T-helper 1 cell (primary cell): ENCODE data around the gene RRP15.

Source experiments
- DNase-seq, 5 donors: peaks; one replicate each; pipeline ENCODE4 v3.0.0-alpha.2; 2012 to 2020

The RRP15 gene

GRCh38 chr1:218363141-218363540 lies 78.0 kb downstream of the RRP15 start:
- no peak for DNase-seq

DNA sequence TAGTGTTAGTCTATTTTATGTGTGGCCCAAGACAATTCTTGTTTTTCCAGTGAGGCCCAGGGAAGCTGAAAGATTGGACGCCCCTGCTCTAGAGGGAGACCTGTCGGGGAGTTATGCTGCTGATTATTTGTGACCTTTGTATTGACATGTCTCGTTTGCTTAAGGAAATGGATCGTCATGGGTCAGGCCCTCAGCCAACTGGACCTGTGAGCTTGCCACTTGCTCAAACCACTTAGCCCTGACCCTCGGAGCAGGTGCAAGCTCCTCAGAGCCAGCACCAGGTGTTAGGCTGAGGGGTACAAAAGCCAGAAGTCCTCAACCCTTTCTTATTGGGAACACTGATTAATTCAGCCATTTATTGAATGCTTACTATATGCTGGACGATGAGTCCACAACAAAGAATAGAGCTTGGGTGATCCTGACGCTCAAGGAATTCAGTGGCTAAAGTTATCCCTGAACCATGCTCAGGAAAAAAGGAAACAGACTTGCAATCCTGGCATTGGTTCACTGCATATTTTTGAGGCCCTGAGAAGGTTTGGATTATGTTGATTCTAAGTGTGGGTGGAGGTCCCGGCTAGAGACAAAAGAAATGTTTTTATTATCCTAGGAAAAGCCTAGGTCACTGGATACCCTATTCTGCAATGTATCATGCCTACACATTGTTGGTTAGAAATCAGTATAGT lies 79.1 kb downstream of the RRP15 start:
- DNase-seq: no peak

DNA sequence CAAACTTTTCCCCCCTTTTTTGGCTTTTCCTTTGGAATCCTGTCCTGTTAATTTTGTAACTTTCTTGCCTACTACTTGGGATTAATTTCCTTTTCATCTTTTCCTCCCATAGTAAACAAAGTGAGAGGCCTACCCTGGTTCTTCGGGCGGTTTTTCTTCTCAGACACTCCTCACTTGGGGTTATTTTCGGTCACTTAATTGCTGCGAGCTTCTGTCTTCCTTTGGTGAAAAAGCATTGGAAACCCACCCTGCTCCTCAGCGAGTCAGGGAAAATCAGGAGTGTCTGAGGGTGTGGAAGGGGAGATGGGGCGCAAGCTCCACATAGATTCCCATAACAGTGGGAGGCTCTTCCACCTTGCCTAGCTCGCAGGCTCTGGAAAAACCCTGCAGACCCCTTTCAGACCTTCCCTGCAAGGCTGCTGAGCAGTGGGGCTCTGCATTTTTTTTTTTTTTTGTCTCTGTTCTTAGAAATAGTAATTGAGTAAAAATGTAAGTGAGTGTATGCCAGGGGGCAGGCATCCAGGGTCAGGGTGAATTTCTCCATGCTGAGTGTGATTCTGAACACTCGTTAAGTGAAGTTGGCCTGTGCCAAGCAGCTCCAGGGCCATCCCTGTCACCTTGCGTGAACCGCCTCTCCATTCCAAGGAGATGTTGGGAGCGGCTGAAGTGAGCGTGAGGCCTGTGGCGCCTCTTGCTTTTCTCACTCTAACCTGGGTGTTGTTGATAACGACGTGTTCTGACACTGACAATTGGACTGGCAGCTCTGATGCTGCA lies 80.3 kb downstream of the RRP15 start:
- DNase-seq: no peak

- no peak for DNase-seq
Observed at GRCh38 chr1:218366322-218367052, 81.4 kb downstream of the RRP15 start.

DNA sequence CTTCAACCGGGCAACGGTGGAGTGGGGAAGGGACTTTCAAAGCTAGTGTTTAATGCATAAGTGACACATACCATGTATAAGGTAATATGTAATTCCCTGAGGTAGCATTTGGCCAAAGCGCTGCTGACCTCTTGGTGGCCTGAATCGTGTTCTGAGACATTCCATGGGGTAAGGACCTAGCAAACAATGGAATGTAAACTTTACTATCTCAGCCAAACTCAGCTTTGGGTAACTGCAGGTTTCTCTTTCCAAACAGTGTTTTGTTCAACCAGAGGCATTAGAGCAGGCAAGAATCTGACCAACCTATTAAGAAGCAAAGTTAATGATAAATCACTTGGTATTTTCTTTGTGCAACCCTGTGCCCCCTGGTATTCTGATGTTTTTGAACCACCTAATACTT lies 82.0 kb downstream of the RRP15 start:
- DNase-seq: no peak

DNA sequence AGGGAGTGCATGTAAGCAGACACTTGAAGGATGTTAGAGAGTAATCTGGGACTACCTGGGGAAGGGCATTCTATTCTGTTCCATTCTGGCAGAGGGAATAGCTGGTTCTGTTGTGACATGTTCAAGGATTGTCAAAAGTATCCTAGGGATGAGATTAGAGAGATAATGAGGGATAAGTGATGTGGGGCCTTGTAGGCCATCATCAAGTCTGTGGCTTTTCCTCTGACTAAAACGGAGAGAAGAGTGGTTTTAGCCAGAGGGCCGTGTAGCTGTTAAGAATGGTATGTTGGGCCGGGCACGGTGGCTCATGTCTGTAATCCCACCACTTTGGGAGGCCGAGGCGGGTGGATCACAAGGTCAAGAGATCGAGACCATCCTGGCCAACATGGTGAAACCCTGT lies 83.6 kb downstream of the RRP15 start:
- no peak for DNase-seq

DNA sequence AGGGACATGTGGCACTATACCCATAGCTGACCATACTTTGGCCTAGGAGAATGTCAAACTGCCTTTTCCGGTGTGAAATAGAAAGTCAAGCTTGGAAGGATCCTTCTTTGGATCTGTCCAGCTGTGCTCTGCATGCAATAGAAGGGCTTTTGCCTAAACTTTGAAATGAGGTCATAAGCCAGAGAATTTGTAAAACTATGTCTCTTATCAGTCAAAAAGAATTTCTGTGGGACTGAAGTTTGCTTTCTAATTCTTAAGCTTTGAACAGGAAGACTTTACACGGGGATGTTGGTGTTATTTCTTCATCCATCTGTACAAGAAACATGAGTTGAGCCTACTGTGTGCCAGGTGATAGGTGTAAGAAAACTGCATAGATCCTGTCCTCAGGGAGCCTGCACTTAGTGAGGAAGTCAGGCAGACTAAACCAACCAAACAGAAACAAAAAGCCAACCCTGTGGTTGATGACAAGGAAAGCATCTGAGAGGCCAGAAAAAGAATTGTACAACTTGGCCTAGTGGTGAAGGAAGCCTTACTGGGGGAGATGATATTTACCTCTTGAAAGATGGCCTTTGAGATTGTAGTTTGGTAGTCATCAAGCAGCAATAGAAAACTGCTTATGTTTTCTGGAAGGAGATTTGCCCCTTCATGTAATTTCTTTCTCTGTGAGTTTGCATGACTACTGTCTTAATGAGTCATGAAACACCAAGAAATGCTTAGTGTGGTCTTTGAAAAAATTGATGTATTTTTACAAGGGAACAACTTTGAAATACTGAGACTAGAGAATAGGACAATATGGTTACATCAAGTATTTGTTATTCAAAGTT lies 84.8 kb downstream of the RRP15 start:
- DNase-seq: no peak

- DNase-seq: no peak
Observed at GRCh38 chr1:218371927-218372672, 87.0 kb downstream of the RRP15 start.

- no peak for DNase-seq
Observed at GRCh38 chr1:218374401-218375353, 89.6 kb downstream of the RRP15 start.

DNA sequence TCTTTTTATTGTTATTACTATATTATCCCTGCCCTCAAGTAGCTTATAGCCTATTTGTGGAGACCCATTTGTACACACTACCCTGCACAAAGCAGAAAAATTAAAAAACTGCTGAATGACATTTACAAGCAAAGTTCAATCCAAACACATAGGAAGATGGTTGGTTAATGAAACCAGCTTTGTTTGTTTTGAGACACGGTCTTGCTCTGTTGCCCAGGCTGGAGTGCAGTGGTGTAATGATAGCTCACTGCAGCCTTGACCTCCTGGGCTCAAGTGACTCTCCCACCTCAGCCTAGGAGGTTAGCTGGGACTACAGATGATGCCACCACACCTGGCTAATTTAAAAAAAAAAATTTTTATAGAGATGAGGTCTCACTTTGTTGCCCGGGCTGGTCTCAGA lies 91.6 kb downstream of the RRP15 start:
- no peak for DNase-seq

GRCh38 chr1:218377143-218377660 lies 92.1 kb downstream of the RRP15 start:
- peak in 2 of 5 donors; percentile 13 to 59 for DNase-seq

DNA sequence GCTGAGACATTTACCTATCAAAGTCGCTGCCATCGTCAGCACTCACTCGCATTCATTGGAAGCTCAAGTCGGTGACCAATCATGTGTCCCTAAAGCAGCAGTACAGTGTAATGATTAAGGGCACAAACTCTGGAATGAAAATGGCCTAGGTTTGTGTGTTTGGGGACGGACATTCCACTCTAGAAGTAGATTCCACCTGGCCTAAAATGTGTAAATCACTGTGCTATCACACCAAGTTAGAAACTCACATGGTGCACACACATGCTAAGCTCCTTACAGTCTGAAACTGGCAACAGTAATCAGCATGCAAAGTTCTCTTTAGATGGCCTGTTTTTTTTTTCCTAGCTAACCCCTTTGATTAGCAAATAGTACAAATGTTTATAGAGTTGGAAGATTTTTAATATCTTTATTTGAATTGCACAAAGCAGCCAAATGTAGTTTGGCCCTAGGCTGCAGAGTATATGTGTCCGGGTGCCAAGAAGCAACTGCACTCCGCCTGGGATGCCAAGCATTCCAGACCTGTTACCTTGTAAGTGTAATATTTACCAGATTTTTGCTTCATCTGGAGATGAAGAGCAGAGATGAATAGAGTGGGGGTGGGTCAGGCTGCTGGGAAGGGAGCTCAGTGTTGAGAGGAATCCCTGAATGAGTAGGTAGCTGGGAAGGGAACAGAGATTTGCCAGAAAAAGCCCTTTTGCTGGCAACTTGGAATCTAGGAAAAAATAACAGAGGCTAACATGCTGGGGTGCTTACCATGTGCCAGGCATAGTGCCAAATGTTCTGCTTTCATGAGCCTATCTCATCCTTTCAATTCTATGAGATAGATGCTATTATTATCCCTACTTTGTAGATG lies 95.3 kb downstream of the RRP15 start:
- DNase-seq: no peak

- DNase-seq: no peak
Observed at GRCh38 chr1:218382261-218382660, 97.2 kb downstream of the RRP15 start.

DNA sequence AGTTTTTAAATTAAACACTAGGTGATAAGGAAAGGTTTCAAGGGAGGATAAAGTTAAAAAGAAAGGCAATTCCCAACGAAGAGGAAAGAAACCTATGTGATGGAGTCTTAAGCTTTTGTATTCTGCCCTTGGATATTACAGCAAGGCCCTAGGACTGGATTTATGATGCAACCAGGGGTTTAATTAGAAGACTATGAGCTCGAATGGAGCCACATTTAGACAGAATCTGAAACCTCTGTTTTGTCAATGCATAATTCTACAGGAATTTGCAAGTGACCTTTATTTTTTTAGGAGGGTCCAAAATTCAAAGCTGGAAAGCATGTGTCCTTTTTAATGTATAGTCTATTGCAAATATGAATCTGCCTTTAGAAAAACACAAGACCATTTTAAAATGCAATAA lies 98.0 kb downstream of the RRP15 start:
- no peak for DNase-seq

GRCh38 chr1:218383681-218384080 lies 98.6 kb downstream of the RRP15 start:
- no peak for DNase-seq

- no peak for DNase-seq
Observed at GRCh38 chr1:218384581-218384993, 99.5 kb downstream of the RRP15 start.
